Measurements from ENCODE around the gene SFI1. TPM values are rescaled to one million over a fixed set of nuclear protein-coding genes. Genes with fewer than 3 reads are reported as not detected.

Gene SFI1
- total RNA-seq, 1 experiment from 2014 or later = 55.2 TPM

DNA sequence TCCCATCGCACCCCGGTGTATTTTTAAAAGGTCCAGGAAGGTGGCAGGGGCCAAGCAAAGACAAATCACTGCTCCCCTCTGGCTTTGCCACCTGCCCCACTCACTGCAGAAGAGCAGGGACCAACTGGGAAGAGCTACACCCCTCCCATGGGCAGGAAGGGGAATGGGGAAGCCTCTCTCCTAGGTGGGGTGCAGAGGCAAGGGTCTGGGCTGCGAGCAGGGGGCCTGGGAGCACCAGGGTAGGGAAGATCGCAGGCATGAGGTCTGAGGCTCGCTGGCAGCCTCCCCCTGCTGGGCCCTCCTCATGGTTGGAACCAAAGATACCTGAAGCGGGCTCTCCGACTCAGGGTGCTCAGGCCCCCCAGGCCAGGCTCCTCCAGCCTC is 128.9 kb downstream of the SFI1 start:
- Histone ChIP-seq H3K4me3 (ENCODE audit: low read depth, low read length) (no peak overlapping the region), H3K4me1 (peaks cover 34% of the 10 kb centered on the region), H3K9me3 (no peaks in the 10 kb centered on the region), H3K36me3 (ENCODE audit: control insufficient read depth, insufficient read depth, low read length) (no peaks in the 10 kb centered on the region; the same call in 1 of the 2 replicates), H3K27me3 (replicated peaks; ENCODE audit: control insufficient read depth, insufficient read depth, low read length) (no peaks in the 10 kb centered on the region)
- H3K9me3 Mint-ChIP-seq (ENCODE audit: unreplicated experiment) = no peaks in the 10 kb centered on the region
- DNase-seq = no peak
- BruUV-seq (replicated peaks) = no TSS peak
- peaks cover 39% of the 10 kb centered on the region for H3K36me3 Mint-ChIP-seq (ENCODE audit: insufficient read depth, unreplicated experiment)
- H3K27ac Mint-ChIP-seq (ENCODE audit: unreplicated experiment) = peak overlapping the region; percentile 76
- TF ChIP-seq, protein P1, sequence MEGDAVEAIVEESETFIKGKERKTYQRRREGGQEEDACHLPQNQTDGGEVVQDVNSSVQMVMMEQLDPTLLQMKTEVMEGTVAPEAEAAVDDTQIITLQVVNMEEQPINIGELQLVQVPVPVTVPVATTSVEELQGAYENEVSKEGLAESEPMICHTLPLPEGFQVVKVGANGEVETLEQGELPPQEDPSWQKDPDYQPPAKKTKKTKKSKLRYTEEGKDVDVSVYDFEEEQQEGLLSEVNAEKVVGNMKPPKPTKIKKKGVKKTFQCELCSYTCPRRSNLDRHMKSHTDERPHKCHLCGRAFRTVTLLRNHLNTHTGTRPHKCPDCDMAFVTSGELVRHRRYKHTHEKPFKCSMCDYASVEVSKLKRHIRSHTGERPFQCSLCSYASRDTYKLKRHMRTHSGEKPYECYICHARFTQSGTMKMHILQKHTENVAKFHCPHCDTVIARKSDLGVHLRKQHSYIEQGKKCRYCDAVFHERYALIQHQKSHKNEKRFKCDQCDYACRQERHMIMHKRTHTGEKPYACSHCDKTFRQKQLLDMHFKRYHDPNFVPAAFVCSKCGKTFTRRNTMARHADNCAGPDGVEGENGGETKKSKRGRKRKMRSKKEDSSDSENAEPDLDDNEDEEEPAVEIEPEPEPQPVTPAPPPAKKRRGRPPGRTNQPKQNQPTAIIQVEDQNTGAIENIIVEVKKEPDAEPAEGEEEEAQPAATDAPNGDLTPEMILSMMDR (IDR thresholded peaks at IDR 0.05; ENCODE audit: insufficient read depth in 1 of 2, low read depth in 1 of 2, low read length in 1 of 2, severe bottlenecking in 1 of 2, unreplicated experiment in 1 of 2) = no peak
- H3K27me3 Mint-ChIP-seq (ENCODE audit: insufficient read depth, unreplicated experiment) = no peaks in the 10 kb centered on the region
- H3K4me1 Mint-ChIP-seq (ENCODE audit: low read depth, unreplicated experiment) = peaks cover 23% of the 10 kb centered on the region
- ChIA-PET CTCF (interaction anchor here (0.6 kb wide), 1 partner anchor 39 kb away, joined by 4 read pairs; no protein-coding TSS in a partner anchor), POLR2A (no interaction called here)
- no peak overlapping the region for H3K4me3 Mint-ChIP-seq (ENCODE audit: unreplicated experiment)
- intact Hi-C loops (cut with micrococcal nuclease; ENCODE audit: unreplicated experiment) = no loop called here

DNA sequence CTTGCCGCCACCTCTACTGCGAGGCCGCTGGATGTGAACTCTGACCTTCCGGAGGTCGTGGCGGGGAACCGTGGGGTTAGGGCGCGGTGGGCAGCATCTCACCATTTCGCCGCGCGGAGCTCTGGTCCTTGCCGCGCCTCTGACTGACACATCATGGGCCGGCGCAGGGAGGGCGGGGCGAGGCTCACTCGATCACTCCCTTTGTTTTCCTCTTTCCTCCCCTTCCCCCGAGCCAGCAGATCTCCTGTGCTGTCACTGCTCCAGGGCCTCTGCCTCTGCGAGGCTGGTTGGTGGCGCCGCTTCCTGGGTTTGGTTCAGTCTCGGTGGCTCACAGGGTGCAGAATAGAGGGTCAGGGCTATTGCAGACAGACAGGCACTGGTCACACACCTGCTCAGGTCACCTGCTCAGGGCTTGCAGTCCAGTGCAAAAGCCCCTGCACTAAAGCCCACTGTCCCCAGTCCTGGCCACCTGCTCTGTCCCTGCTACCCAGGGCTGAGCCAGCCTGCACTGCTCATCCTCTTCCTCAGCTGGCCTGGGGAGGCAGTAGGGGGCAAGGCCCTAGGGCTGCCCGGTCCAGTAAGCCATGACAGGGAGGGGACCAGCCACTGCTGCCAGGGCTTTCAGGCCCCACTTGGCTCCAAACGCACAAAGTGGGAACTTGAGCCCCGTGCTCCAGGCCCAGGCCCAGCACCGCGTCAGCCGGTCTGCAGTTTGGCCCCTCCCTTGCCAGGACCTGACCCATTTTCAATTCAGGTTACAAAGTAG is 129.5 kb downstream of the SFI1 start:
- ChIA-PET CTCF (no interaction called here), POLR2A (no interaction called here)
- no peak overlapping the region for H3K4me3 ChIP-seq (ENCODE audit: low read depth, low read length)
- Mint-ChIP-seq H3K27ac (ENCODE audit: unreplicated experiment) (peak overlapping the region; percentile 76), H3K27me3 (ENCODE audit: insufficient read depth, unreplicated experiment) (no peaks in the 10 kb centered on the region), H3K4me3 (ENCODE audit: unreplicated experiment) (no peak overlapping the region), H3K9me3 (ENCODE audit: unreplicated experiment) (no peaks in the 10 kb centered on the region), H3K36me3 (ENCODE audit: insufficient read depth, unreplicated experiment) (peaks cover 33% of the 10 kb centered on the region), H3K4me1 (ENCODE audit: low read depth, unreplicated experiment) (peaks cover 23% of the 10 kb centered on the region)
- BruUV-seq (replicated peaks) = no TSS peak
- H3K4me1 ChIP-seq = peaks cover 34% of the 10 kb centered on the region
- H3K36me3 ChIP-seq (ENCODE audit: control insufficient read depth, insufficient read depth, low read length) = no peaks in the 10 kb centered on the region; the same call in 1 of the 2 replicates
- no peaks in the 10 kb centered on the region for H3K27me3 ChIP-seq (replicated peaks; ENCODE audit: control insufficient read depth, insufficient read depth, low read length)
- DNase-seq = no peak
- intact Hi-C loops (cut with micrococcal nuclease; ENCODE audit: unreplicated experiment) = no loop called here
- TF ChIP-seq, protein P1 (IDR thresholded peaks at IDR 0.05; ENCODE audit: insufficient read depth in 1 of 2, low read depth in 1 of 2, low read length in 1 of 2, severe bottlenecking in 1 of 2, unreplicated experiment in 1 of 2) = no peak
- no peaks in the 10 kb centered on the region for H3K9me3 ChIP-seq

DNA sequence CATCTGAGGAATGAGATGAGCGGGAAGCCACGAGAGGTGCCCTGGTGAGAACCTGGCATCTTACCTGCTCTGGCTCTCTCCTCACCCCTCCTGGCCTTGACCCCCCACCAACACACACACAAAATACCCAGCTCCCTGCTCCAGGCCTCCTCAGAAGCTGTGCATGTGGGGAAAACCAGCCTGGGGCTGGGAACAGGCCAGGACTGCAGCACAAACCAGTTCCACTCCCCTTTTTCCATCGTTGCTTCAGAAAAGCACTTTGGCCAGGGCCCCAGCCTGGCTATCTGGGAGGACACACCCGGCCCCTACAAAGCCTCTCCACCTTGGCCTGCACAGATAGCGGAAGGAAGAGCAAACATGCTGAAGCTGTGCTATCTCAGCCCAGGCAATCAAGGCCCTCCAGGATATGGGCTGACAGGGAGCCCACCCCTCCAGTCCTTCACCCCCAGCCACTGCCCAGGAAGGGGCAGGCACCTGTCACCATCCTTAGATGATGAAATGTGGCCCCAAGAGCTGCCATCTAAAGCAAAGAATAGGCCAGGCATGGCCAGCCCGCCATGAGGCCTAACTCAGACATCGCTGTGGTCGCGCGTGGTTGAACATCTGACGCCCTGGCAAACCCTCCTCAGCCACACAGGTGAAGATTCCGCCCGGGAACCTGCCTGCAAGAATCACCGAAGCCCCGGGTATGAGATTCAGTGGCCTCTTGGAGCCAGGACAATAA is 130.3 kb downstream of the SFI1 start:
- H3K27ac Mint-ChIP-seq (ENCODE audit: unreplicated experiment) = peak overlapping the region; percentile 76
- Histone ChIP-seq H3K9me3 (no peaks in the 10 kb centered on the region), H3K27me3 (replicated peaks; ENCODE audit: control insufficient read depth, insufficient read depth, low read length) (no peaks in the 10 kb centered on the region), H3K36me3 (ENCODE audit: control insufficient read depth, insufficient read depth, low read length) (no peaks in the 10 kb centered on the region; the same call in 1 of the 2 replicates), H3K4me3 (ENCODE audit: low read depth, low read length) (no peak overlapping the region), H3K4me1 (peaks cover 38% of the 10 kb centered on the region)
- H3K9me3 Mint-ChIP-seq (ENCODE audit: unreplicated experiment) = no peaks in the 10 kb centered on the region
- no TSS peak for BruUV-seq (replicated peaks)
- ChIA-PET POLR2A (interaction anchor here (0.6 to 0.8 kb wide), 2 partner anchors 36 to 39 kb away, joined by 3 to 5 read pairs; no protein-coding TSS in a partner anchor), CTCF (interaction anchor here (0.6 kb wide), 1 partner anchor 17 kb away, joined by 3 read pairs; no protein-coding TSS in a partner anchor)
- TF ChIP-seq, protein P1 (IDR thresholded peaks at IDR 0.05; ENCODE audit: insufficient read depth in 1 of 2, low read depth in 1 of 2, low read length in 1 of 2, severe bottlenecking in 1 of 2, unreplicated experiment in 1 of 2) = no peak
- H3K27me3 Mint-ChIP-seq (ENCODE audit: insufficient read depth, unreplicated experiment) = no peaks in the 10 kb centered on the region
- peaks cover 23% of the 10 kb centered on the region for H3K4me1 Mint-ChIP-seq (ENCODE audit: low read depth, unreplicated experiment)
- DNase-seq = peak; percentile 63 to 67
- intact Hi-C loops (cut with micrococcal nuclease; ENCODE audit: unreplicated experiment) = no loop called here
- H3K4me3 Mint-ChIP-seq (ENCODE audit: unreplicated experiment) = peak overlapping the region; percentile 16
- H3K36me3 Mint-ChIP-seq (ENCODE audit: insufficient read depth, unreplicated experiment) = peaks cover 38% of the 10 kb centered on the region
